Stimulated activated CD4-positive, alpha-beta T cell treated with anti-CD3 and anti-CD28 coated beads, Interleukin-4, amount 100 ng/mL, for 1 hour (primary cell): ENCODE results near the gene PRKAG2.
A peak's percentile ranks its signal among the peaks of the same experiment; 100 is the strongest.

Experiments used
- DNase-seq: peaks from one replicate; pipeline ENCODE4 v3.0.0-alpha.2; 2020

The PRKAG2 gene

DNA sequence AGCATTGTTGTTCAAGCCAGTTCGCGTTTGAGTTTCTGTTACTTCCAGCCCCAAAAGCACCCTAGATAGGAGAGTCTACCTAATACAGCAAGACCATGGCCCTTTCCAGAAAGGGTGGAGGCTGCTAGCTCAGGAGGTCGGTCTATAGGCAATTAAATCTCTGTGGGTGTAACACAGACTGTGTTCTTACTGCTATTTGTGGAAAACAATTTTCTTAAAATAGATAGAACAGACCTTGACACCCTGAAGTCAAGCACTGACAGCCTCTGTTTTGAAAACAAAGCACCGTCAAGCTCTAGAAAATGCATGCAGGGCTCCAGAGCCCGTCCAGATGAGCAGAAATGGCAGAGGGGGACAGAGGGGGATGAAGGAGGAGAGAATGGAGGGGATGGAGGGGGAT, 156.6 kb downstream of the PRKAG2 start:
- DNase-seq: no peak

- DNase-seq: no peak
Observed at GRCh38 chr7:151719897-151720242, 157.0 kb downstream of the PRKAG2 start.

DNA sequence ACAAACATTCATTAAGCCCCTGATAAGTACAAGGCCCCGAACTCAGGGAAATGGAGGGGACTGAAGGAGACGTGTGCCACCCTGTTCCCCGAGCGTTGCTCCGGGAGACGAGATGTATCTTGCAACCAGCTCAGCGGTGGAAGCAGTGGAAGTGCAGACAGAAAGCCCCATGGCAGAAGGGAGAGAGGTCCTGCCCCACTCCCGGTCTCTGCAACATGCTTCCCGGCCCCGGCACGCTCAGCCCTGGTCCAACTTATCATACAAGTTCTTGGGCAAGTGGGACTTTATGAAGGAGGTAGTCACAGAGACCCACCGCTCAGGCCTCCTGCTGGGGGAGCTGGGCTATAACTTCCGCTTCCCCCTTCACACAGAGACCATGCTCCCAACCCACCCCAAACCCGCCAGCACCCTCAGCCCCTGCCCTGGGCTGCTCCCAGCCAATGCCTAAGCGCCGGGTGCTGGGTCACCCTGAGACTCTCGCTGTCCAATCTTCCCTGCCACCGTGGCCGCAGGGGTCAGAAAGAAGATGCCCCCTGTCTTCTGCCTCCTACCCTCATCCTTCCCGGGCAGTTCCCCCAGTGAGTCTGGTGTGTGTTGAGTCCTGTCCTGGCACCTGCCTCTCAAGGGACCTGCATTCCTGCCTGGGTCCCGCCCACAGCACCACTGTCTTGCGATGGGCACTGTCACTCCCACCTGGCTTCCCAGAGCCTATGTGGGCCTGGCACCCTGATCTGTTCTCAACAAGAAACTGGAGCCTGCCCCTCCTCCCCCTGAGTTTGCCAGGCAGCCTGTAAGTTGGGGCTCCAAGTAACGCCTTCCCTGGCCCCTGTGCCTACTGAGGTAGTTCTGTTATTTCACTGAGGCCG, 157.7 kb downstream of the PRKAG2 start:
- no peak for DNase-seq

DNA sequence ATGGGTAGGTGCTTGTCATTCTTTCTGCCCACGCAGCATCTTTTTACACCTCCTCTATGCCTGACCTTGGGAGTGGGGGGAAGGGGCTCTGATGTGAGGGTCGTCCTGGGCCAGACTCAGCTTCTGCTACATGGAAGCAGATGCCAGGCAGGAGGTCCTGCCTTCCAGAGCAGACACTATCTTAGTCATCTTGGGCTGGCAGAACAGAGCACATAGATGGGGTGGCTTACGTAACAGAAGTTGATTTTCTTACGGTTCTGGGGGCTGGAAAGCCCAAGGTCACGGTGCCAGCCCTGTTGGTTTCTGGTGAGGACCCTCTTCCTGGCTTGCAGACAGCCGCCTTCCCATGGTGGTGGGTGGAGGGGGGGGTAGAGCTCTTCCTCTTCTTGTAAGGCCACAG, 159.0 kb downstream of the PRKAG2 start:
- DNase-seq: no peak

GRCh38 chr7:151717415-151717814, 159.5 kb downstream of the PRKAG2 start:
- no peak for DNase-seq

DNA sequence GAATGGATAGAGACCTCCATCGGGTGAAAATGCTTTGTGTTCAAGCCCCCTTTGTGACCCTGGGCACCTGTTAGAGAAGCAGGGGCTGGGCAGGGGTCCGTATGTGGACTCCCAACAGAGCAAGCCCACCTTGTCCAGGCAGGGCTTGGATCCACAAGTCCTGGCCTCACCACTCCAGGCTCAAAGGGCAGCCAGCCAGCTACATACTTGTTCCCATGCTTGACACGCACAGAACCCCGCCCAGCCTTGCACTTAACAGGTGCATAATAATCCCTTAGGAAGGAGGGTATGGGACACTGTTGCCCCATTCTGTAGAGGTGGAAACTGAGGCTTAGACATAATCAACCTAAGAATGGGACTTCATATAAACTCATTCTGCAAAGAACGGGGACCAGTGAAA, 160.6 kb downstream of the PRKAG2 start:
- no peak for DNase-seq

DNA sequence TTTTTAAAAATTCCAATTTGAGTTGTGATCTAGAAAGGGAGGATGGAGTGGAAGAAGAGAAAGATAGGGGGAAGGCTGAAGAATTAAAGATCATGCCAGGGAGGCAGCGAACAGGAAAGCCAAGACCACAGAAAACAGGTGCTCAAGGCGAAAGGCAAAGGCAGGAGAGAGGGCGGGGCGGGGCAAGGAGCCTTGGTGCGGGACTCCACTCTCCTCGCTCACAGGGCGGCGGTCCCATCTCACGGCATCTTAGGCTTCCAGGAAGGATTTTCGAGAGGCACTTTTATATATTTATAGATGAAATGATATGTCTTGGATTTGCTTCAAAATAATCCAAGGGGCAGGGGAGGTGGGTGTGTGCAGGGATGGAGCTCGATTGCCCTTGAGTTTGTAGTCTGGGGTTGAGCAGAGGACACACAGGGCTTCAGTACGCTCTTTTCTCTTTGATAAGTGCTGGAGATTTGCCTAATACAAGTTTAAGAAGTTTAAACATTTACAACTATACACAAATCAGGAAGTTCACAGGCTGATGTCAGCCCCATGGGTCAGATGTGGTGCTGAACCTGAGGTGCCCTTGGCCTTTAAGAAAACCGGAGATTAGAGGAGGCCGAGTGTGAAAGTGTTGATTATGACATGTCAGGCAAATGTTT, 161.1 kb downstream of the PRKAG2 start:
- no peak for DNase-seq

GRCh38 chr7:151714201-151714600, 162.7 kb downstream of the PRKAG2 start:
- DNase-seq: no peak

- DNase-seq: no peak
Observed at GRCh38 chr7:151712810-151713125, 164.1 kb downstream of the PRKAG2 start.

- DNase-seq: no peak
Observed at GRCh38 chr7:151711906-151712809, 164.8 kb downstream of the PRKAG2 start.

DNA sequence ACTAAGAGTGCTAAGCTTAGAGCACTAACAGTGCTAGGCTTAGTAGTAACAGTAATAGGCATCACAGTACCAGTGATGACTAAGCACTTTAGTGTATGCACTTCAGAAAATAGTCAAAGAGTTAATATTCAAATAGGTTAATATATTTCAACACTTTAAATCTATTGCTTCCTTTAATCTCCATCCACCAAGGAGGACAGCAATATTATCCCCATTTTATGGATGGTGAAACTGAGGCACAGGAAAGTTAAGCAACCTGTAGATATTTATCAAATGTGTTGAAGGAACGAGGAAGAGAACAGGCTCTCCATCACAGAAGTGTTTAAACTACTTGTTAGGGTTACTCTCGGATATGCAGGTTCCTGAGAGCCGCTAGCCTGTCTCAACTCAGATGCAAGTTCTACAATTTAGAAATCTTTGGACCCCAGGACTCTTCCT, 165.5 kb downstream of the PRKAG2 start:
- no peak for DNase-seq

DNA sequence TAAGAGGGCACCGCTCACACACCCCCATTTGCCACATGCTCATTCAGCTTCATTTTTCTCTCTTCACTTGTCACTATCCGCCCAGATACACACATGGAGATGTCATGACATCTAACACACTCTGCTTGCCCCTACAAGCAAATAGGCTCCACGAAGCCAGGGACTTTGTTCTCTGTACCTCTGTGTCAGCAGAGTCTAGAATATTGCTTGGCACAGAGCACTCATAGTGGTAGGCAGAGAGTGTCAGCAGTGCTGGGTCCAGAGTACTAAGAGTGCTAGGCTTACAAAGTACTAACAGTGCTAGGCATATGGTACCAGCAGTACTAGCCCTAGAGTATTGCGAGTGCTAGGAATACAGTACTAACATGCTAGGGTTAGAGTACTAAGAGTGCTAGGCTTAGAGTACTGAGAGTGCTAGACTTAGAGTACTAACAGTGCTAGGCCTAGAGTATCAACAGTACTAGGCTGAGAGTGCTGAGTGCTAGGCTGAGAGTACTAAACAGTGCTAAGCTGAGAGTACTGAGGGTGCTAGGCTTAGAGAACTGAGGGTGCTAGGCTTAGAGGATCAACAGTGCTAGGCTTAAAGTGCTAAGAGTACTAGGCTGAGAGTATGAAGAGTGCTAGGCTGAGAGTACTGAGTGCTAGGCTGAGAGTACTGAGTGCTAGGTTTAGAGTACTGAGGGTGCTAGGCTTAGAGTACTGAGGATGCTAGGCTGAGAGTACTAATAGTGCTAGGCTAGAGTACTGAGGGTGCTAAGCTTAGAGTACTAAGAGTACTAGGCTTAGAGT, 166.1 kb downstream of the PRKAG2 start:
- no peak for DNase-seq

DNA sequence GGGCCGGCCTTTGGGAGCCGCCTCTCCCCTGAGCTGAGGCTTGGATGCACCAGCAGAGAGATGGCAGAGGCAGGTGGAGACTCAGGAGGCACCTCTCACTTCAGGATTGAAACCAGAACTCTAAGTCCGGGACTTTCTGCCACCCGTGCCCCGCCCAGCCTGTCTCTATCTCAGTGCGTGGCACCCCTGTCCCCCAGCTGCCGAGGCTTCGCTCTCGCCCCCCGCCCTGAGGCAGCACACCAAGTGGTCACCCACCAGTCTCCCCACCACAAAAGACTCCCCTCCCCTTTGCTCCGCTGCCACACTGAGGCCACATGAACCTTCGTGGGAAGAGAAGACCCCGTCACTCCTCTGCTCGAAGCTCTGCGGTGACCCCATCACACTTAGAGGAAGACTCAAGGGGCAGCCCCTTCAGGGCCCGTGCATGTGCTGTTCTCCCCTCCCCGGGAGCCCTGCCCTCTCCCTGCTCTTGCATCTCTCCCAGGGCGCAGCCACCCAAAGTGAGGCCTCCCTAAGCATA, 166.7 kb downstream of the PRKAG2 start:
- no peak for DNase-seq

DNA sequence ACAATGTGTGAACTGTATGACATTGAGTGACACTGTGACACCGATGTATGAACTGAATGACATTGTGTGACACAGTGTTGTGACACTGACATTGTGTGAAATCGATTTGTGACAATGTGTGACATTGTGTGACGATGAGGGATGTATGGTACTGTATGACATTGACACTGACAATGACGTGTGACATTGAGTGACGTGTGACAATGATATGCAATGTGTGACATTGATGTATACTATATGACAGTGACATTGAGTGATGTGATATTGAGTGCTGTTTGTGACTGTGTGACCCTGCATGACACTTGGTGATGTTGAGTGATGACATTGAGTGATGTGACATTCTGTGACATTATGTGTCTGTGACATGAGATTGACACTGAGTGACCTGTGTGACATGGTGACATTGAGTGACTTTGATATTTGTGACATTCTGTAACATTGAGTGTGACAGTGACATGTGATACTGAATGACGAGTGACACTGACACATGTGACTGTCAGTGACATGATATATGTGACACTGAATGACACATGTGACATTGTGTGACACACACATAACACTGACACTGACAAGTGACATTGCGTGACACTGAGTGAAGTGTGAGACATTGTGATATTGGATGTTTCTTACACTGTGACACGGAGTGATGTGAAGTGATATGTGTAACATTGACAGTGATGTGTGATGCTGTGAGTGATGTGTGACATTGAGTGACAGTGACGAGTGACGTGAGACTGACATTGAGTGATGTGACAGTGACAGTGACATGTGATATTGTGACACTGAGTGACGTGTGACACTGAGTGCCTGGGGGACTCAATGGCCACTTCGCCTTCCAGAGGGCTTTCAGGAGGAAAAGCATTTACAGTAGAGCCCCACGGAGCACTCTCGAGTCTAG, 167.5 kb downstream of the PRKAG2 start:
- DNase-seq: no peak

- DNase-seq: no peak
Observed at GRCh38 chr7:151708610-151709009, 168.3 kb downstream of the PRKAG2 start.

DNA sequence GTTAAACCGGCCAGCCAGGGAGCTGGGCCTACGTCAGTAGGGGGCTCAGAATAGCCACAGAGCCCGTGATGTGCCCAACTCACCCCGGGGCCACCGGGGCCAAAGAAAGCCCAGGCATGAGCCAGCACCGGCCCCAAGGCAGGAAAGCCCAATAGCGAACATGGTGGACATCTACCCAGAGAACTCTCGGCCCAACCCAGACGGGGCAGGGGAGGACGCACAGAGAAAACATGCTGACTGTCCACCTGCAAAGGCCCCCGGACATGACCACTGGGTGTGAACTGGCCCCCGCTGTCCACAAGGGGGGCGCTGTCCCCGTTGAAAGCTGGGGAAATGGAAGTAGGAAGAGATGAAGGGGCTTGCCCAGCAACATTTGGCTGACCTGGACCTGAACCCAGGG, 169.2 kb downstream of the PRKAG2 start:
- DNase-seq: no peak

DNA sequence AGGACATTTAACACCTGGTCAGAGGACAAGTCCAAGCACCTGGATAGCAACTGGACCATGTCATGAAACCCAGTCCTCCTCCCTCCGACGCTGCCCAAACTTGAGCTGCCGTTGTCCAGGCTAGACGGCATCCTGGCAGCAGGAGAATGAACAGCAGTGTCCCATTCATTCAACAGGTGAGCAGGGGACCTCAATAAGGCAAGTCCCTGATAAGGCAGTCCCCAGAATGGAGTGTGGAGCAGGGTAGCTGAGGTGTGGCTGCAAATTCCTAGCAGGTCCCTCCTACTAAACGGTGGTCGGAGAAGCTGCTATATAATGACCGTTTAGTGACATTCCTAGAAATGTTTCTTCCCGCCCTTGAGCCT, 169.8 kb downstream of the PRKAG2 start:
- DNase-seq: no peak

GRCh38 chr7:151706277-151707104, 170.4 kb downstream of the PRKAG2 start:
- DNase-seq: no peak

- peak; percentile 10 for DNase-seq
Observed at GRCh38 chr7:151705636-151706276, 171.2 kb downstream of the PRKAG2 start.
